ENCODE results near the gene MRPL24. TPM values are rescaled to one million over a fixed set of nuclear protein-coding genes. Genes with fewer than 3 reads are reported as not detected.

Gene MRPL24
- total and polyA plus RNA-seq, 2 of the 8 experiments (the other 6 are each of a cell fraction or from before 2014, with no cell fraction given) = 29.7 to 35.2 TPM

- H2BK12ac ChIP-seq (ENCODE audit: low read depth, low read length) = no peak overlapping the region
- FAIRE-seq (no peak), DNase-seq (ENCODE audit: low read depth in 1 of 2, low spot score in 2 of 2) (no peak)
- WGBS, 2 experiments (ENCODE audit: extremely low coverage in 1 of 2, insufficient coverage in 1 of 2, insufficient read length in 1 of 2, insufficient replicate concordance in 2 of 2, low coverage in 1 of 2, low lambda C conversion rate in 2 of 2, missing lambda C conversion rate in 1 of 2) = 89% methylated on average over 11 of the region's 14 CpGs; no CpG with 5 or more reads in 1 of the 2 experiments
- no peak overlapping the region for H3K4me3 ChIP-seq (ENCODE audit: extremely low read depth in 1 of 4, insufficient read depth in 2 of 4, low read depth in 3 of 4, low read length in 4 of 4)
- H2AK5ac ChIP-seq (ENCODE audit: low read depth, low read length) = no peak overlapping the region
- no peak overlapping the region for H3K14ac ChIP-seq (ENCODE audit: insufficient read length)
- H3K18ac ChIP-seq (ENCODE audit: extremely low read depth, low read length) = no peak overlapping the region
- no peak overlapping the region; a peak in 1 of 7 replicates for H3K9ac ChIP-seq (replicated peaks in 1 of 4; ENCODE audit: extremely low read depth in 1 of 4, low read depth in 3 of 4, low read length in 3 of 4)
- peaks cover 10% of the 10 kb centered on the region for H3K23me2 ChIP-seq (ENCODE audit: low read depth, low read length)
- H4K91ac ChIP-seq (replicated peaks; ENCODE audit: insufficient read length, low read length) = no peak overlapping the region
- no peak overlapping the region; the same call in 1 of the 2 replicates for H4K8ac ChIP-seq (ENCODE audit: extremely low read depth, insufficient read depth, low read length)
- H2BK15ac ChIP-seq (ENCODE audit: low read length) = no peak overlapping the region
- H3K36me3 ChIP-seq (ENCODE audit: control insufficient read depth in 2 of 4, insufficient read depth in 4 of 4, low read length in 3 of 4) = peaks cover 13 to 33% (median 14%) of the 10 kb centered on the region in 4 experiments; a peak in 6 of 8 replicates
- no peak overlapping the region for H2BK120ac ChIP-seq (replicated peaks; ENCODE audit: low read depth, low read length)
- H3K23ac ChIP-seq (ENCODE audit: insufficient read length) = no peak overlapping the region
- ChIA-PET CTCF (ENCODE audit: partially characterized antibody) (interaction anchor here (0.5 to 6.6 kb wide), 5 partner anchors 9 to 57 kb away, joined by 3 to 76 read pairs (median 9); partner anchors contain the start of genes HDGF, ISG20L2 and METTL25B), POLR2A (ENCODE audit: partially characterized antibody) (interaction anchor here (1.0 to 10.7 kb wide), 4 partner anchors 9 to 50 kb away, joined by 5 to 214 read pairs (median 27); partner anchors contain the start of genes CRABP2, ISG20L2 and METTL25B)
- peaks cover 11 to 41% of the 10 kb centered on the region in 2 experiments for H3K79me2 ChIP-seq (ENCODE audit: control insufficient read depth in 1 of 2, insufficient read depth in 2 of 2, low read length in 2 of 2)
- H2BK5ac ChIP-seq (ENCODE audit: low read depth, low read length) = no peak overlapping the region; the same call in 1 of the 2 replicates
- H3K27ac ChIP-seq (ENCODE audit: low read depth, low read length) = no peak overlapping the region
- H3K56ac ChIP-seq (replicated peaks; ENCODE audit: insufficient read length, low read depth, low read length) = no peak overlapping the region
- TF ChIP-seq EGR1 (IDR thresholded peaks at IDR 0.05; ENCODE audit: borderline replicate concordance, low read depth, low read length) = no peak
- no peak for TF ChIP-seq HDAC2 (IDR thresholded peaks at IDR 0.05; ENCODE audit: borderline replicate concordance in 1 of 2, low read depth in 2 of 2, low read length in 2 of 2)
- no peak for TF ChIP-seq CTBP2 (IDR thresholded peaks at IDR 0.05; ENCODE audit: borderline replicate concordance, insufficient read depth, insufficient read length, low read length)
- TF ChIP-seq CHD2 (IDR thresholded peaks at IDR 0.05; ENCODE audit: low read length) = no peak
- no peak for TF ChIP-seq TCF12 (IDR thresholded peaks at IDR 0.05; ENCODE audit: low read depth, low read length)
- TF ChIP-seq SP1 (IDR thresholded peaks at IDR 0.05; ENCODE audit: low read depth, low read length) = peak; percentile 33; the same call in 1 of the 2 replicates
- no peak overlapping the region for H3K4me2 ChIP-seq (ENCODE audit: insufficient read depth in 1 of 2, low read depth in 2 of 2, low read length in 2 of 2)
- H4K5ac ChIP-seq (ENCODE audit: insufficient read length, low read depth, low read length) = no peak overlapping the region
- no peak overlapping the region for H2BK20ac ChIP-seq (ENCODE audit: low read length)
- no peak overlapping the region for H3K4ac ChIP-seq (replicated peaks; ENCODE audit: insufficient read length, low read depth, low read length)
- H3K4me1 ChIP-seq (replicated peaks in 1 of 4; ENCODE audit: control insufficient read depth in 3 of 4, insufficient read depth in 4 of 4, low read length in 3 of 4) = peaks cover 18 to 32% (median 24%) of the 10 kb centered on the region in 4 experiments
- H3K27me3 ChIP-seq (replicated peaks in 1 of 4; ENCODE audit: control insufficient read depth in 3 of 4, extremely low read depth in 1 of 4, insufficient read depth in 3 of 4, low read length in 3 of 4) = no peaks in the 10 kb centered on the region
- H4K20me1 ChIP-seq (replicated peaks in 1 of 2; ENCODE audit: control insufficient read depth in 1 of 2, insufficient read depth in 2 of 2, low read length in 2 of 2) = peaks cover 0 to 2% of the 10 kb centered on the region in 2 experiments
- no peak overlapping the region for H2AFZ ChIP-seq (ENCODE audit: low read length)
- H3K79me1 ChIP-seq (ENCODE audit: low read depth, low read length) = peaks cover 13% of the 10 kb centered on the region
- H3K9me3 ChIP-seq (ENCODE audit: insufficient read depth in 2 of 2, low read depth in 1 of 2, low read length in 1 of 2) = no peaks in the 10 kb centered on the region
Observed at GRCh38 chr1:156743367-156744302, 2.7 kb upstream of the MRPL24 start.

Data from H1 (cell line).